ENCODE measurements around the gene BAIAP2. TPM values are rescaled to one million over a fixed set of nuclear protein-coding genes. Genes with fewer than 3 reads are reported as not detected.

Gene BAIAP2
- total and polyA plus RNA-seq, 2 of the 13 experiments (the other 11 are each of a cell fraction or from before 2014, with no cell fraction given): 22.5 to 24.0 TPM

DNA sequence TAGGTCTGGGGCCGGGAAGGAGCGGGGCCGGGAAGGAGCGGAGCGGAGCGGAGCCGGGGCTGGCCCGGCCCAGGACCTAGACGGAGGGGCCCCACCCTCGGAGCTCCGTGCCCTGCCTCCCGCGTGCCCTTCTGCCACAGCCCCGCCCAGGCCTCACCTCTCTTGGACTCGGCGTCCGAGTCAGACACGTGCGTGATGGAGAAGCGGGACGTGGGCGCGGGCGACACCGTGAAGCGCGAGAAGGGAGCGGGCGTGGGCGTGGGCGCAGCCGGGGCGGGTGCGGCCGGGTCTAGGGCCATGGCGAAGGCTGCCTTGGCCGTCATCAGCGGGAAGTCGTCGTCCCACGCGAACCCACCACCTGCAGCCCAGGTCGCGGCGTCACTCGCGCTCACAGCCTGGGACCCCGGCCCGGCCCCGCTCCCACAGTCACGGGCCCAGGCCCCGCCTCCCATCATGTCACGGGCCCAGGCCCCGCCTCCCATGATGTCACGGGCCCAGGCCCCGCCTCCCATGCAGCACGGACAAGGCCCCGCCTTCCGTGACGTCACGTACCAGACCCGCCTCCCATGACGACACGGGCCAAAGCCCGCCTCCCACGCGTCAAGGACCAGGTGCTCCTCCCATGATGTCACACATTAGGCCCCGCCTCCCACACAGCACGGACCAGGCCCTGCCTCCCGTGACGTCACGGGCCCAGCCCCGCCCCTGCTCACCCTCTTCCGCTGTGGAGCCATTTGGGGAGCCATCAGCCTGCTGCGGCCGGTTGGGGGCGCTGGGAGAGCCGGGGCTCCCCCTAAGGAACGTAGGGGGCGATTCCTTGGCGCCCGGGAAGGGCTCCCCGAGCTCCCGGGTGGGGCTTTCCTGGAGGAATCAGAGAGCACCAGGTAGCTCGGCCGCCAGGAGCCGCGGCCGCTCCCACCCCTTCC is 84.5 kb downstream of the BAIAP2 start (continued):
- TF ChIP-seq, protein P1, sequence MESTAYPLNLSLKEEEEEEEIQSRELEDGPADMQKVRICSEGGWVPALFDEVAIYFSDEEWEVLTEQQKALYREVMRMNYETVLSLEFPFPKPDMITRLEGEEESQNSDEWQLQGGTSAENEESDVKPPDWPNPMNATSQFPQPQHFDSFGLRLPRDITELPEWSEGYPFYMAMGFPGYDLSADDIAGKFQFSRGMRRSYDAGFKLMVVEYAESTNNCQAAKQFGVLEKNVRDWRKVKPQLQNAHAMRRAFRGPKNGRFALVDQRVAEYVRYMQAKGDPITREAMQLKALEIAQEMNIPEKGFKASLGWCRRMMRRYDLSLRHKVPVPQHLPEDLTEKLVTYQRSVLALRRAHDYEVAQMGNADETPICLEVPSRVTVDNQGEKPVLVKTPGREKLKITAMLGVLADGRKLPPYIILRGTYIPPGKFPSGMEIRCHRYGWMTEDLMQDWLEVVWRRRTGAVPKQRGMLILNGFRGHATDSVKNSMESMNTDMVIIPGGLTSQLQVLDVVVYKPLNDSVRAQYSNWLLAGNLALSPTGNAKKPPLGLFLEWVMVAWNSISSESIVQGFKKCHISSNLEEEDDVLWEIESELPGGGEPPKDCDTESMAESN (CRISPR knock-in tag; conservative IDR thresholded peaks at IDR 0.05): no peak
- TF ChIP-seq TBX3 (IDR thresholded peaks at IDR 0.05; ENCODE audit: borderline replicate concordance) (no peak), PITX1 (CRISPR knock-in tag; IDR thresholded peaks at IDR 0.05) (no peak), PCBP1 (IDR thresholded peaks at IDR 0.05; ENCODE audit: borderline replicate concordance, low read depth, low read length) (peak; percentile 17; the same call in 1 of the 2 replicates), SP4 (CRISPR knock-in tag; IDR thresholded peaks at IDR 0.05) (peak; percentile 42; the same call in 1 of the 2 replicates), ZC3H4 (CRISPR knock-in tag; IDR thresholded peaks at IDR 0.05; ENCODE audit: borderline replicate concordance) (0 out of 2 replicates have a peak, but pooled peaks have one; percentile 38), HNRNPK (IDR thresholded peaks at IDR 0.05; ENCODE audit: low read depth, low read length, poor library complexity, severe bottlenecking) (peak; percentile 8), KDM2A (CRISPR knock-in tag; IDR thresholded peaks at IDR 0.05; ENCODE audit: borderline replicate concordance, low read depth) (peak; percentile 28; the same call in 1 of the 2 replicates), HOXA9 (CRISPR knock-in tag; IDR thresholded peaks at IDR 0.05; ENCODE audit: borderline replicate concordance) (0 out of 2 replicates have a peak, but pooled peaks have one; percentile 15)
- TF ChIP-seq, protein P2, sequence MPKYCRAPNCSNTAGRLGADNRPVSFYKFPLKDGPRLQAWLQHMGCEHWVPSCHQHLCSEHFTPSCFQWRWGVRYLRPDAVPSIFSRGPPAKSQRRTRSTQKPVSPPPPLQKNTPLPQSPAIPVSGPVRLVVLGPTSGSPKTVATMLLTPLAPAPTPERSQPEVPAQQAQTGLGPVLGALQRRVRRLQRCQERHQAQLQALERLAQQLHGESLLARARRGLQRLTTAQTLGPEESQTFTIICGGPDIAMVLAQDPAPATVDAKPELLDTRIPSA (CRISPR knock-in tag; IDR thresholded peaks at IDR 0.05; ENCODE audit: borderline replicate concordance): no peak
- TF ChIP-seq, protein P3, sequence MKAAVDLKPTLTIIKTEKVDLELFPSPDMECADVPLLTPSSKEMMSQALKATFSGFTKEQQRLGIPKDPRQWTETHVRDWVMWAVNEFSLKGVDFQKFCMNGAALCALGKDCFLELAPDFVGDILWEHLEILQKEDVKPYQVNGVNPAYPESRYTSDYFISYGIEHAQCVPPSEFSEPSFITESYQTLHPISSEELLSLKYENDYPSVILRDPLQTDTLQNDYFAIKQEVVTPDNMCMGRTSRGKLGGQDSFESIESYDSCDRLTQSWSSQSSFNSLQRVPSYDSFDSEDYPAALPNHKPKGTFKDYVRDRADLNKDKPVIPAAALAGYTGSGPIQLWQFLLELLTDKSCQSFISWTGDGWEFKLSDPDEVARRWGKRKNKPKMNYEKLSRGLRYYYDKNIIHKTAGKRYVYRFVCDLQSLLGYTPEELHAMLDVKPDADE (CRISPR knock-in tag; IDR thresholded peaks at IDR 0.05): no peak
